EH (cell line): Measurements from ENCODE around the gene TMEM117.
"Not testable (repeated sequence)": the region's sequence is repeated elsewhere in the genome, so short reads cannot be mapped to it uniquely, and the experiment has no call there.

Experiments used
- DNase-seq: peaks from one replicate; pipeline ENCODE4 v3.0.0-alpha.2; 2015; ENCODE audit warnings: low read depth

The TMEM117 gene

GRCh38 chr12:44299524-44299923 is 463.6 kb downstream of the TMEM117 start:
- no peak for DNase-seq

GRCh38 chr12:44307506-44308168 is 471.8 kb downstream of the TMEM117 start:
- DNase-seq = no peak

- DNase-seq = no peak
Measured at GRCh38 chr12:44313188-44313587, 477.3 kb downstream of the TMEM117 start.

GRCh38 chr12:44314007-44314500 is 478.2 kb downstream of the TMEM117 start:
- DNase-seq = peak; percentile 2

GRCh38 chr12:44317651-44318126 is 481.8 kb downstream of the TMEM117 start:
- peak; percentile 39 for DNase-seq

- no peak for DNase-seq
Measured at GRCh38 chr12:44331269-44331668, 495.4 kb downstream of the TMEM117 start.

- DNase-seq = no peak
Measured at GRCh38 chr12:44334347-44334746, 498.5 kb downstream of the TMEM117 start.

GRCh38 chr12:44335030-44335429 is 499.1 kb downstream of the TMEM117 start:
- no peak for DNase-seq

GRCh38 chr12:44336577-44336976 is 500.7 kb downstream of the TMEM117 start:
- no peak for DNase-seq

GRCh38 chr12:44342371-44342770 is 506.5 kb downstream of the TMEM117 start:
- no peak for DNase-seq

GRCh38 chr12:44347145-44347544 is 511.3 kb downstream of the TMEM117 start:
- no peak for DNase-seq

GRCh38 chr12:44357494-44357893 is 521.6 kb downstream of the TMEM117 start:
- peak; percentile 7 for DNase-seq

- no peak for DNase-seq
Measured at GRCh38 chr12:44358636-44359035, 522.8 kb downstream of the TMEM117 start.

- DNase-seq = no peak
Measured at GRCh38 chr12:44362947-44363346, 527.1 kb downstream of the TMEM117 start.

- DNase-seq = no peak
Measured at GRCh38 chr12:44367136-44367535, 531.3 kb downstream of the TMEM117 start.

GRCh38 chr12:44367916-44368315 is 532.0 kb downstream of the TMEM117 start:
- DNase-seq = no peak

- DNase-seq = no peak
Measured at GRCh38 chr12:44369998-44370397, 534.1 kb downstream of the TMEM117 start.

- no peak for DNase-seq
Measured at GRCh38 chr12:44370982-44371381, 535.1 kb downstream of the TMEM117 start.

GRCh38 chr12:44372259-44372658 is 536.4 kb downstream of the TMEM117 start:
- DNase-seq = peak; percentile 60

- DNase-seq = no peak
Measured at GRCh38 chr12:44375694-44376093, 539.8 kb downstream of the TMEM117 start.

GRCh38 chr12:44377443-44378187 is 541.7 kb downstream of the TMEM117 start:
- DNase-seq = no peak

GRCh38 chr12:44379113-44379512 is 543.2 kb downstream of the TMEM117 start:
- not testable (repeated sequence) for DNase-seq

- DNase-seq = no peak
Measured at GRCh38 chr12:44379831-44380230, 544.0 kb downstream of the TMEM117 start.
